DND-41 (cell line): ENCODE measurements around the gene PIK3C3.

Experiments
- ATAC-seq: fragments of 200-7000 bp; cut with Tn5 transposase; 3 replicates; pipeline ENCODE4 v1.9.1; 2021; ENCODE audit warnings: low read depth; ENCODE audit not compliant: insufficient read depth
- DNase-seq: peaks from one replicate; pipeline ENCODE4 v3.0.0-alpha.2; 2020
- H2AFZ ChIP-seq: 2 replicates; pipeline ENCODE4 v1.6.0; 2012; ENCODE audit warnings: low read depth, low read length
- H3K27ac ChIP-seq: 2 replicates; pipeline ENCODE4 v1.5.1; 2012; ENCODE audit warnings: low read length, inconsistent platforms
- H3K27me3 ChIP-seq: fragments of 200-600 bp; sonication (generic); 2 replicates; pipeline ENCODE4 v1.6.0; 2012; ENCODE audit warnings: low read length, mild to moderate bottlenecking, inconsistent platforms; ENCODE audit not compliant: insufficient read depth, poor library complexity
- H3K36me3 ChIP-seq: 2 replicates; pipeline ENCODE4 v1.5.1; 2012; ENCODE audit warnings: low read length, inconsistent platforms; ENCODE audit not compliant: insufficient read depth
- H3K4me1 ChIP-seq: 2 replicates; pipeline ENCODE4 v1.5.1; 2012; ENCODE audit warnings: mild to moderate bottlenecking, low read length; ENCODE audit not compliant: insufficient read depth
- H3K4me2 ChIP-seq: 2 replicates; pipeline ENCODE4 v1.6.0; 2012; ENCODE audit warnings: mild to moderate bottlenecking, moderate library complexity, low read length, inconsistent platforms; ENCODE audit not compliant: insufficient read depth
- H3K4me3 ChIP-seq, 2 experiments: fragments of 200-600 bp in 1 of 2; shearing (Covaris generic) in 1 of 2; 2 replicates each; pipeline ENCODE4 v1.5.1; 2012 to 2016; ENCODE audit warnings: inconsistent platforms in 2 of 2, low read length in 2 of 2, mild to moderate bottlenecking in 2 of 2, low read depth in 1 of 2, moderate library complexity in 1 of 2
- H3K79me2 ChIP-seq: 2 replicates; pipeline ENCODE4 v1.6.0; 2012; ENCODE audit warnings: low read length, inconsistent platforms; ENCODE audit not compliant: insufficient read depth
- H3K9ac ChIP-seq: 2 replicates; pipeline ENCODE4 v1.6.0; 2012; ENCODE audit warnings: low read depth, mild to moderate bottlenecking, inconsistent platforms, low read length, moderate library complexity
- H3K9me3 ChIP-seq: 2 replicates; pipeline ENCODE4 v1.5.1; 2012; ENCODE audit warnings: low read length, moderate library complexity, mild to moderate bottlenecking, inconsistent platforms; ENCODE audit not compliant: insufficient read depth, severe bottlenecking
- H4K20me1 ChIP-seq: 2 replicates; pipeline ENCODE4 v1.6.0; 2012; ENCODE audit warnings: low read length; ENCODE audit not compliant: insufficient read depth
- EZH2 ChIP-seq: IDR thresholded peaks from 3 replicates; pipeline ENCODE4 v1.6.1; 2012; ENCODE audit warnings: borderline replicate concordance, low read depth, mild to moderate bottlenecking, moderate library complexity, low read length, inconsistent platforms; ENCODE audit not compliant: severe bottlenecking
- TF ChIP-seq, protein P1 (sequence below): IDR thresholded peaks from 2 replicates; pipeline ENCODE4 v1.5.1; 2012; ENCODE audit warnings: borderline replicate concordance, low read length, moderate library complexity, mild to moderate bottlenecking; ENCODE audit not compliant: poor library complexity, severe bottlenecking; ENCODE audit errors: extremely low read depth

PIK3C3 gene

DNA sequence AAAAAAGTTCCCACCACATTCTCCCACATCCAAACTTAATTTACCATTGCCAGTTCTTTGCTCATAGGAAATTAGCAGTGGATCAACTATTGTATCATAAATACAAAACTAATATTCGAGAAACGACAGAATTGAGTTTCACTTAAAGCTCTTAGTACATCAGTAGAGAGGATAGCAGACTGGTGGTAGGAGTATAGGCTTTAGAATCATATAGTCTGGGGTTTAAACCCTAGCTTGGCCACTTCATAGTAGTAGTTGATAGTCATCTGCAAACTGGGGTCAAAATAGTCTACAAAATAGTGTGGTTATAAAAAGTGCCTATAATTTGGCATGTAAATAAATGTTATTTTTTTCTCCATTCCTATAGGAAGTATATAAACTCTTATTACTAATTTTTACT, 30.9 kb downstream of the PIK3C3 start:
- Histone ChIP-seq H3K9ac (no peak overlapping the region), H3K36me3 (peaks cover 23% of the 10 kb centered on the region; the same call in 1 of the 2 replicates), H3K79me2 (no peaks in the 10 kb centered on the region), H3K9me3 (no peaks in the 10 kb centered on the region), H3K4me3 (no peak overlapping the region), H3K4me1 (no peaks in the 10 kb centered on the region), H3K27ac (no peak overlapping the region), H4K20me1 (no peaks in the 10 kb centered on the region), H2AFZ (no peak overlapping the region), H3K27me3 (no peaks in the 10 kb centered on the region), H3K4me2 (no peak overlapping the region)
- no peak for DNase-seq
- no peak for TF ChIP-seq EZH2
- TF ChIP-seq, protein P1, sequence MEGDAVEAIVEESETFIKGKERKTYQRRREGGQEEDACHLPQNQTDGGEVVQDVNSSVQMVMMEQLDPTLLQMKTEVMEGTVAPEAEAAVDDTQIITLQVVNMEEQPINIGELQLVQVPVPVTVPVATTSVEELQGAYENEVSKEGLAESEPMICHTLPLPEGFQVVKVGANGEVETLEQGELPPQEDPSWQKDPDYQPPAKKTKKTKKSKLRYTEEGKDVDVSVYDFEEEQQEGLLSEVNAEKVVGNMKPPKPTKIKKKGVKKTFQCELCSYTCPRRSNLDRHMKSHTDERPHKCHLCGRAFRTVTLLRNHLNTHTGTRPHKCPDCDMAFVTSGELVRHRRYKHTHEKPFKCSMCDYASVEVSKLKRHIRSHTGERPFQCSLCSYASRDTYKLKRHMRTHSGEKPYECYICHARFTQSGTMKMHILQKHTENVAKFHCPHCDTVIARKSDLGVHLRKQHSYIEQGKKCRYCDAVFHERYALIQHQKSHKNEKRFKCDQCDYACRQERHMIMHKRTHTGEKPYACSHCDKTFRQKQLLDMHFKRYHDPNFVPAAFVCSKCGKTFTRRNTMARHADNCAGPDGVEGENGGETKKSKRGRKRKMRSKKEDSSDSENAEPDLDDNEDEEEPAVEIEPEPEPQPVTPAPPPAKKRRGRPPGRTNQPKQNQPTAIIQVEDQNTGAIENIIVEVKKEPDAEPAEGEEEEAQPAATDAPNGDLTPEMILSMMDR = no peak
- no peak for ATAC-seq

GRCh38 chr18:41989508-41989907, 34.5 kb downstream of the PIK3C3 start:
- ATAC-seq = no peak
- peaks cover 40% of the 10 kb centered on the region for H3K36me3 ChIP-seq
- no peaks in the 10 kb centered on the region for H3K27me3 ChIP-seq
- no peaks in the 10 kb centered on the region for H3K4me1 ChIP-seq
- no peak overlapping the region for H3K27ac ChIP-seq
- DNase-seq = no peak
- no peaks in the 10 kb centered on the region for H3K9me3 ChIP-seq
- TF ChIP-seq EZH2 = no peak
- TF ChIP-seq, protein P1 = no peak
- no peak overlapping the region for H2AFZ ChIP-seq
- H4K20me1 ChIP-seq = no peaks in the 10 kb centered on the region
- no peak overlapping the region for H3K9ac ChIP-seq
- no peak overlapping the region for H3K4me3 ChIP-seq
- H3K79me2 ChIP-seq = no peaks in the 10 kb centered on the region
- no peak overlapping the region for H3K4me2 ChIP-seq

DNA sequence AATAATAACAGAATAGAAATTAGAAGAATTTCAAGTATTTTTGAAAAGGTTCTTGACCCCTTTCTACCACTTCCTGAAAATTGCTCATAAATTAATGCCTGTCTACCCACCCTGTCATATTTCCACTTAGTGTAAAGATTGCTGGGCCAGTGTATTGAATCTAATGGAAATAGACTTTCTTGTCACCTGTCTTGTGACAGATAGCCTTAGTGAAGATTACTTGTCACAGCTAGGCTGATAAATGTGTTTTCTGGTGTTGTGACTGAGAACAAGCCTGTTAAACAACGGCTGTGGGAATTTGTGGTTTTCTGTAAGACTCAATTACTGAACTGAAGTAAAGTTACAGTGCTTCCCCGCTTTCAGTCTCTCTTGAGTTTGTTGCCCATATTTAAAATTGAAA, 37.0 kb downstream of the PIK3C3 start:
- H3K9me3 ChIP-seq = no peaks in the 10 kb centered on the region
- no peaks in the 10 kb centered on the region for H3K79me2 ChIP-seq
- no peaks in the 10 kb centered on the region for H3K27me3 ChIP-seq
- DNase-seq (no peak), ATAC-seq (no peak)
- peaks cover 56% of the 10 kb centered on the region for H3K36me3 ChIP-seq
- TF ChIP-seq, protein P1 = no peak
- TF ChIP-seq EZH2 = no peak
- H3K4me2 ChIP-seq = no peak overlapping the region
- H3K4me3 ChIP-seq = no peak overlapping the region
- no peak overlapping the region for H3K9ac ChIP-seq
- no peak overlapping the region for H2AFZ ChIP-seq
- no peaks in the 10 kb centered on the region for H3K4me1 ChIP-seq
- H4K20me1 ChIP-seq = no peaks in the 10 kb centered on the region
- no peak overlapping the region for H3K27ac ChIP-seq

- ATAC-seq = no peak
- Histone ChIP-seq H3K4me2 (no peak overlapping the region), H3K27ac (no peak overlapping the region), H3K9me3 (no peaks in the 10 kb centered on the region), H3K27me3 (no peaks in the 10 kb centered on the region), H3K4me3 (no peak overlapping the region), H2AFZ (no peak overlapping the region), H3K9ac (no peak overlapping the region), H3K36me3 (peaks cover 61% of the 10 kb centered on the region), H3K4me1 (no peaks in the 10 kb centered on the region), H3K79me2 (no peaks in the 10 kb centered on the region), H4K20me1 (no peaks in the 10 kb centered on the region)
- no peak for DNase-seq
- no peak for TF ChIP-seq EZH2
- TF ChIP-seq, protein P1 = no peak
These were observed 37.7 kb downstream of the PIK3C3 start for GRCh38 chr18:41992703-41993102.
